Measurements from ENCODE around the gene PLCD1. TPM values are rescaled to one million over a fixed set of nuclear protein-coding genes. Genes with fewer than 3 reads are reported as not detected.

Gene PLCD1
- total and polyA plus RNA-seq, 2 of the 13 experiments (the other 11 are each of a cell fraction or from before 2014, with no cell fraction given) = 10.1 to 12.4 TPM

DNA sequence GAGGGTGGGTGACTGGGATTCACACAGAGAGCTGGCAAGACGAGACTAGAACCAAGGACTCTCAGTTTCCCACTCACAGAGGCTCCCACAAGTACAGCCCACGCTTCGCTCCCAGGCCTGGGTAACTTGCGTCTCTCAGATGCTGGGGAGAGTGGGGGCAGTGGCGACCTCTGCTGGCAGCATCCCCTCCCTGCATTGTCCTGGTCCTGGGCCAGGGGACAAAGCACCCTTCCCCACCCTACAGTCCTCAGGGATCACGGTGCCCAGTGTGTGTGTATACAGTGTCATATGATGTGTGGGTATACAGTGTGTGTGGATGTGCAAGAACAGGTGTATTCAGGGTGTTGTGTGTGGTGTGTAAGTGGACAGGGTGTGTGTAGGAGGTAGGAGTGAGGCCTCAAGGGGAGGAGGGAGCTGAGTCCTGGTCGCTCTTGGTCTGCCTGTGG lies 26.0 kb downstream of the PLCD1 start (continued):
- peak; percentile 37; the same call in 1 of the 2 replicates for TF ChIP-seq ZNF567 (CRISPR knock-in tag; IDR thresholded peaks at IDR 0.05; ENCODE audit: borderline replicate concordance)
- TF ChIP-seq AHR (CRISPR knock-in tag; IDR thresholded peaks at IDR 0.05) = peak; percentile 32; the same call in 1 of the 2 replicates
- TF ChIP-seq MATR3 (CRISPR knock-in tag; IDR thresholded peaks at IDR 0.05) = no peak
- no peak for TF ChIP-seq IKZF1 (IDR thresholded peaks at IDR 0.05)
- TF ChIP-seq, protein P1, sequence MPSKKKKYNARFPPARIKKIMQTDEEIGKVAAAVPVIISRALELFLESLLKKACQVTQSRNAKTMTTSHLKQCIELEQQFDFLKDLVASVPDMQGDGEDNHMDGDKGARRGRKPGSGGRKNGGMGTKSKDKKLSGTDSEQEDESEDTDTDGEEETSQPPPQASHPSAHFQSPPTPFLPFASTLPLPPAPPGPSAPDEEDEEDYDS (CRISPR knock-in tag; IDR thresholded peaks at IDR 0.05) = no peak
- no peak for TF ChIP-seq JARID2 (CRISPR knock-in tag; IDR thresholded peaks at IDR 0.05; ENCODE audit: insufficient replicate concordance)
- TF ChIP-seq, protein P2, sequence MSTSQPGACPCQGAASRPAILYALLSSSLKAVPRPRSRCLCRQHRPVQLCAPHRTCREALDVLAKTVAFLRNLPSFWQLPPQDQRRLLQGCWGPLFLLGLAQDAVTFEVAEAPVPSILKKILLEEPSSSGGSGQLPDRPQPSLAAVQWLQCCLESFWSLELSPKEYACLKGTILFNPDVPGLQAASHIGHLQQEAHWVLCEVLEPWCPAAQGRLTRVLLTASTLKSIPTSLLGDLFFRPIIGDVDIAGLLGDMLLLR (CRISPR knock-in tag; IDR thresholded peaks at IDR 0.05) = no peak
- TF ChIP-seq ZMAT3 (CRISPR knock-in tag; conservative IDR thresholded peaks at IDR 0.05) = 0 out of 2 replicates have a peak, but pooled peaks have one; percentile 19
- TF ChIP-seq, protein P3, sequence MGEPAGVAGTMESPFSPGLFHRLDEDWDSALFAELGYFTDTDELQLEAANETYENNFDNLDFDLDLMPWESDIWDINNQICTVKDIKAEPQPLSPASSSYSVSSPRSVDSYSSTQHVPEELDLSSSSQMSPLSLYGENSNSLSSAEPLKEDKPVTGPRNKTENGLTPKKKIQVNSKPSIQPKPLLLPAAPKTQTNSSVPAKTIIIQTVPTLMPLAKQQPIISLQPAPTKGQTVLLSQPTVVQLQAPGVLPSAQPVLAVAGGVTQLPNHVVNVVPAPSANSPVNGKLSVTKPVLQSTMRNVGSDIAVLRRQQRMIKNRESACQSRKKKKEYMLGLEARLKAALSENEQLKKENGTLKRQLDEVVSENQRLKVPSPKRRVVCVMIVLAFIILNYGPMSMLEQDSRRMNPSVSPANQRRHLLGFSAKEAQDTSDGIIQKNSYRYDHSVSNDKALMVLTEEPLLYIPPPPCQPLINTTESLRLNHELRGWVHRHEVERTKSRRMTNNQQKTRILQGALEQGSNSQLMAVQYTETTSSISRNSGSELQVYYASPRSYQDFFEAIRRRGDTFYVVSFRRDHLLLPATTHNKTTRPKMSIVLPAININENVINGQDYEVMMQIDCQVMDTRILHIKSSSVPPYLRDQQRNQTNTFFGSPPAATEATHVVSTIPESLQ (CRISPR knock-in tag; conservative IDR thresholded peaks at IDR 0.05) = no peak; the same call in 1 of the 2 replicates
- TF ChIP-seq ZNF263 (CRISPR knock-in tag; IDR thresholded peaks at IDR 0.05) = peak; percentile 91; the same call in 1 of the 2 replicates
- TF ChIP-seq ZSCAN22 (CRISPR knock-in tag; IDR thresholded peaks at IDR 0.05) = no peak
- TF ChIP-seq, protein P4, sequence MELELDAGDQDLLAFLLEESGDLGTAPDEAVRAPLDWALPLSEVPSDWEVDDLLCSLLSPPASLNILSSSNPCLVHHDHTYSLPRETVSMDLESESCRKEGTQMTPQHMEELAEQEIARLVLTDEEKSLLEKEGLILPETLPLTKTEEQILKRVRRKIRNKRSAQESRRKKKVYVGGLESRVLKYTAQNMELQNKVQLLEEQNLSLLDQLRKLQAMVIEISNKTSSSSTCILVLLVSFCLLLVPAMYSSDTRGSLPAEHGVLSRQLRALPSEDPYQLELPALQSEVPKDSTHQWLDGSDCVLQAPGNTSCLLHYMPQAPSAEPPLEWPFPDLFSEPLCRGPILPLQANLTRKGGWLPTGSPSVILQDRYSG (CRISPR knock-in tag; IDR thresholded peaks at IDR 0.05) = no peak
- TF ChIP-seq, protein P5, sequence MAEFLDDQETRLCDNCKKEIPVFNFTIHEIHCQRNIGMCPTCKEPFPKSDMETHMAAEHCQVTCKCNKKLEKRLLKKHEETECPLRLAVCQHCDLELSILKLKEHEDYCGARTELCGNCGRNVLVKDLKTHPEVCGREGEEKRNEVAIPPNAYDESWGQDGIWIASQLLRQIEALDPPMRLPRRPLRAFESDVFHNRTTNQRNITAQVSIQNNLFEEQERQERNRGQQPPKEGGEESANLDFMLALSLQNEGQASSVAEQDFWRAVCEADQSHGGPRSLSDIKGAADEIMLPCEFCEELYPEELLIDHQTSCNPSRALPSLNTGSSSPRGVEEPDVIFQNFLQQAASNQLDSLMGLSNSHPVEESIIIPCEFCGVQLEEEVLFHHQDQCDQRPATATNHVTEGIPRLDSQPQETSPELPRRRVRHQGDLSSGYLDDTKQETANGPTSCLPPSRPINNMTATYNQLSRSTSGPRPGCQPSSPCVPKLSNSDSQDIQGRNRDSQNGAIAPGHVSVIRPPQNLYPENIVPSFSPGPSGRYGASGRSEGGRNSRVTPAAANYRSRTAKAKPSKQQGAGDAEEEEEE (CRISPR knock-in tag; IDR thresholded peaks at IDR 0.05; ENCODE audit: borderline replicate concordance) = no peak
- TF ChIP-seq, protein P6, sequence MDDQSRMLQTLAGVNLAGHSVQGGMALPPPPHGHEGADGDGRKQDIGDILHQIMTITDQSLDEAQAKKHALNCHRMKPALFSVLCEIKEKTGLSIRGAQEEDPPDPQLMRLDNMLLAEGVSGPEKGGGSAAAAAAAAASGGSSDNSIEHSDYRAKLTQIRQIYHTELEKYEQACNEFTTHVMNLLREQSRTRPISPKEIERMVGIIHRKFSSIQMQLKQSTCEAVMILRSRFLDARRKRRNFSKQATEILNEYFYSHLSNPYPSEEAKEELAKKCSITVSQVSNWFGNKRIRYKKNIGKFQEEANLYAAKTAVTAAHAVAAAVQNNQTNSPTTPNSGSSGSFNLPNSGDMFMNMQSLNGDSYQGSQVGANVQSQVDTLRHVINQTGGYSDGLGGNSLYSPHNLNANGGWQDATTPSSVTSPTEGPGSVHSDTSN (CRISPR knock-in tag; IDR thresholded peaks at IDR 0.05; ENCODE audit: borderline replicate concordance) = no peak
- peak; percentile 75 for TF ChIP-seq RAD21 (CRISPR knock-in tag; IDR thresholded peaks at IDR 0.05)
- TF ChIP-seq MXD4 (CRISPR knock-in tag; IDR thresholded peaks at IDR 0.05) = no peak
- TF ChIP-seq KLF16 (CRISPR knock-in tag; IDR thresholded peaks at IDR 0.05) = no peak
- no peak for TF ChIP-seq ELF4 (CRISPR knock-in tag; IDR thresholded peaks at IDR 0.05; ENCODE audit: borderline replicate concordance)
- TF ChIP-seq TSC22D2 (CRISPR knock-in tag; IDR thresholded peaks at IDR 0.05; ENCODE audit: borderline replicate concordance) = 0 out of 2 replicates have a peak, but pooled peaks have one; percentile 8
- peak; percentile 81; the same call in 1 of the 2 replicates for TF ChIP-seq ZSCAN21 (CRISPR knock-in tag; IDR thresholded peaks at IDR 0.05; ENCODE audit: borderline replicate concordance)
- TF ChIP-seq, protein P7, sequence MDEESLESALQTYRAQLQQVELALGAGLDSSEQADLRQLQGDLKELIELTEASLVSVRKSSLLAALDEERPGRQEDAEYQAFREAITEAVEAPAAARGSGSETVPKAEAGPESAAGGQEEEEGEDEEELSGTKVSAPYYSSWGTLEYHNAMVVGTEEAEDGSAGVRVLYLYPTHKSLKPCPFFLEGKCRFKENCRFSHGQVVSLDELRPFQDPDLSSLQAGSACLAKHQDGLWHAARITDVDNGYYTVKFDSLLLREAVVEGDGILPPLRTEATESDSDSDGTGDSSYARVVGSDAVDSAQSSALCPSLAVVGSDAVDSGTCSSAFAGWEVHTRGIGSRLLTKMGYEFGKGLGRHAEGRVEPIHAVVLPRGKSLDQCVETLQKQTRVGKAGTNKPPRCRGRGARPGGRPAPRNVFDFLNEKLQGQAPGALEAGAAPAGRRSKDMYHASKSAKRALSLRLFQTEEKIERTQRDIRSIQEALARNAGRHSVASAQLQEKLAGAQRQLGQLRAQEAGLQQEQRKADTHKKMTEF (CRISPR knock-in tag; IDR thresholded peaks at IDR 0.05) = no peak
- TF ChIP-seq KMT2A (CRISPR knock-in tag; IDR thresholded peaks at IDR 0.05) = no peak
- TF ChIP-seq ZNF552 (CRISPR knock-in tag; IDR thresholded peaks at IDR 0.05; ENCODE audit: borderline replicate concordance) = no peak

Measured in HepG2 (cell line).